GM12878 (cell line): Measurements from ENCODE around the gene PLAC1. TPM values are rescaled to one million over a fixed set of nuclear protein-coding genes. Genes with fewer than 3 reads are reported as not detected.

Experiments used
- ATAC-seq: fragments of 200-7000 bp; cut with Tn5 transposase; 3 replicates; pipeline ENCODE4 v1.9.1; 2020; ENCODE audit warnings: mild to moderate bottlenecking, moderate library complexity
- BruUV-seq: library from RNA; stranded (reverse); fragments of 400-500 nt; replicated peaks from 2 replicates; lab custom pipeline; 2021; lab: Mats Ljungman, UMichigan
- CTCF ChIA-PET: fragments of 300-600 bp; sonication (Branson Sonifier 250); formaldehyde crosslinking; extraction: SDS; loops from one replicate; lab custom pipeline; 2021; ENCODE audit warnings: inconsistent platforms; lab: Yijun Ruan, JAX
- POLR2A ChIA-PET: fragments of 350-600 bp; formaldehyde crosslinking; extraction: SDS; loops from one replicate; lab custom pipeline; 2021; ENCODE audit warnings: inconsistent platforms; lab: Charles Lee
- RAD21 ChIA-PET: fragments of 300-600 bp; sonication (Branson Sonifier 250); formaldehyde crosslinking; loops from one replicate; lab custom pipeline; 2023; ENCODE audit warnings: antibody characterized with exemption; ENCODE audit not compliant: unreplicated experiment; lab: Charles Lee
- SMC1A ChIA-PET: fragments of 300-600 bp; sonication (Branson Sonifier 250); formaldehyde crosslinking; loops from one replicate; lab custom pipeline; 2023; ENCODE audit not compliant: unreplicated experiment, uncharacterized antibody; lab: Charles Lee
- DNase-seq: peaks from one replicate; pipeline ENCODE4 v3.0.0-alpha.2; 2011; ENCODE audit warnings: low read depth, low spot score
- FAIRE-seq: peaks from 3 replicates; lab custom pipeline; 2011; peaks lifted over from hg19 to GRCh38; lab: Jason Lieb, UNC
- H2AFZ ChIP-seq: 2 replicates; pipeline ENCODE4 v1.6.0; 2011; ENCODE audit warnings: low read depth, low read length, control low read depth; ENCODE audit not compliant: control insufficient read depth
- H3K27ac ChIP-seq: 2 replicates; pipeline ENCODE4 v1.5.1; 2011; ENCODE audit warnings: control low read depth; ENCODE audit not compliant: control insufficient read depth, insufficient read depth
- H3K27me3 ChIP-seq, 2 experiments: replicated peaks in 1 of 2; 2 replicates each; pipeline versions ENCODE4 v1.6.0 to v1.6.1; 2011; ENCODE audit warnings: low read length in 1 of 2; ENCODE audit not compliant: control insufficient read depth in 2 of 2, insufficient read depth in 2 of 2
- H3K36me3 ChIP-seq, 2 experiments: 2 replicates each; pipeline ENCODE4 v1.5.1; 2011; ENCODE audit warnings: low read length in 1 of 2; ENCODE audit not compliant: control insufficient read depth in 2 of 2, insufficient read depth in 2 of 2
- H3K4me1 ChIP-seq: 2 replicates; pipeline ENCODE4 v1.6.1; 2011; ENCODE audit warnings: mild to moderate bottlenecking, low read length, moderate library complexity, mixed read lengths; ENCODE audit not compliant: control insufficient read depth, insufficient read depth
- H3K4me2 ChIP-seq: 2 replicates; pipeline ENCODE4 v1.6.0; 2011; ENCODE audit warnings: control low read depth; ENCODE audit not compliant: control insufficient read depth, insufficient read depth
- H3K4me3 ChIP-seq: fragments of 200-600 bp; sonication (generic); 2 replicates; pipeline ENCODE4 v1.5.1; 2016
- H3K79me2 ChIP-seq: 2 replicates; pipeline ENCODE4 v1.6.0; 2011; ENCODE audit warnings: low read length; ENCODE audit not compliant: control insufficient read depth, insufficient read depth
- H3K9ac ChIP-seq: 2 replicates; pipeline ENCODE4 v1.8.0; 2011; ENCODE audit warnings: low read length, control low read depth, mixed read lengths; ENCODE audit not compliant: control insufficient read depth, insufficient read depth
- H3K9me3 ChIP-seq: replicated peaks from 3 replicates; pipeline ENCODE4 v1.5.1; 2011; ENCODE audit warnings: mild to moderate bottlenecking, low read length; ENCODE audit not compliant: control insufficient read depth, insufficient read depth
- H4K20me1 ChIP-seq: 2 replicates; pipeline ENCODE4 v1.6.0; 2011; ENCODE audit not compliant: control insufficient read depth, insufficient read depth
- ATF7 ChIP-seq: fragments of 450-650 bp; IDR thresholded peaks from 2 replicates; pipeline ENCODE4 v1.6.1; 2016; ENCODE audit warnings: low read depth, mild to moderate bottlenecking
- BCL11A ChIP-seq: IDR thresholded peaks from 2 replicates; pipeline ENCODE4 v1.6.1; 2011; ENCODE audit warnings: low read depth, low read length
- ETV6 ChIP-seq, 2 experiments: fragments of 450-650 bp in 1 of 2; IDR thresholded peaks in 1 of 2; conservative IDR thresholded peaks in 1 of 2; 2 replicates each; pipeline ENCODE4 v1.6.1; 2014; ENCODE audit warnings: antibody characterized with exemption in 1 of 2, borderline replicate concordance in 1 of 2, low read depth in 1 of 2, mild to moderate bottlenecking in 1 of 2, moderate library complexity in 1 of 2
- GATAD2B ChIP-seq: fragments of 450-650 bp; conservative IDR thresholded peaks from 2 replicates; pipeline ENCODE4 v1.6.1; 2017; ENCODE audit warnings: low read depth, mild to moderate bottlenecking, moderate library complexity
- HCFC1 ChIP-seq: fragments of 150-350 bp; IDR thresholded peaks from 2 replicates; pipeline ENCODE4 v1.6.1; 2014; ENCODE audit warnings: low read length
- LARP7 ChIP-seq: fragments of 450-650 bp; IDR thresholded peaks from 2 replicates; pipeline ENCODE4 v1.6.1; 2017; ENCODE audit warnings: mild to moderate bottlenecking
- MTA3 ChIP-seq: IDR thresholded peaks from 2 replicates; pipeline ENCODE4 v1.6.1; 2012; ENCODE audit warnings: low read length, inconsistent platforms, borderline replicate concordance
- MYB ChIP-seq: fragments of 150-350 bp; IDR thresholded peaks from 2 replicates; pipeline ENCODE4 v1.6.1; 2014; ENCODE audit warnings: mild to moderate bottlenecking, low read depth, low read length, borderline replicate concordance
- RUNX3 ChIP-seq: IDR thresholded peaks from 2 replicates; pipeline ENCODE4 v1.6.1; 2012; ENCODE audit warnings: low read length, inconsistent platforms
- SREBF1 ChIP-seq: IDR thresholded peaks from 2 replicates; pipeline ENCODE4 v1.6.1; 2012; ENCODE audit warnings: mild to moderate bottlenecking, low read length
- STAT3 ChIP-seq: IDR thresholded peaks from 2 replicates; pipeline ENCODE4 v1.6.1; 2011; ENCODE audit warnings: low read depth, low read length, improper control_type of control experiment
- WGBS: methylation state at CpG from one replicate; pipeline ENCODE4 v1.1.6; 2016; ENCODE audit warnings: low lambda C conversion rate; ENCODE audit not compliant: insufficient replicate concordance, insufficient coverage; ENCODE audit errors: missing lambda C conversion rate; 5-methylcytosine and 5-hydroxymethylcytosine counted together
- in situ Hi-C: fragments of 300-500 bp; cut with MboI; formaldehyde crosslinking; loops from 9 replicates; pipeline ENCODE4 v1.14.3; 2018; ENCODE audit warnings: mixed read lengths
- intact Hi-C: fragments of 100-400 bp; cut with micrococcal nuclease; formaldehyde crosslinking; loops from one replicate; pipeline ENCODE4 v1.14.2; 2022; ENCODE audit not compliant: unreplicated experiment
- polyA plus RNA-seq, 11 experiments: library from polyadenylated mRNA; depleted of rRNA in 4 of 11; unstranded in 6 of 11; stranded (reverse) in 5 of 11; fragments of >200 nt; fragmentation: Nextera tagmentation in 4 of 11; fragmentation: Illumina TruSeq in 1 of 11; extraction: Ambion mirVana in 4 of 11; extraction: Trizol in 1 of 11; gene quantifications; 1 replicate in 1 of 11; 2 replicates in 10 of 11; pipeline versions ENCODE4 v1.2.1 to v1.2.3, GENCODE V29; 2011 to 2016; ENCODE audit warnings: inconsistent platforms in 2 of 11, missing spikeins in 2 of 11, low read depth in 1 of 11
- total RNA-seq, 4 experiments: library from RNA; depleted of rRNA in 3 of 4; stranded (reverse); fragments of >200 nt in 3 of 4; fragmentation: Illumina TruSeq in 1 of 4; extraction: Trizol in 1 of 4; gene quantifications; 2 replicates each; pipeline versions ENCODE4 v1.2.1 to v1.2.3, GENCODE V29; 2013 to 2021
- TF ChIP-seq, protein P1 (sequence below): fragments of 450-650 bp; IDR thresholded peaks from 2 replicates; pipeline ENCODE4 v1.6.1; 2017; ENCODE audit warnings: low read depth, mild to moderate bottlenecking, moderate library complexity
- TF ChIP-seq, protein P2 (sequence below): fragments of 450-650 bp; IDR thresholded peaks from 2 replicates; pipeline ENCODE4 v1.6.1; 2017; ENCODE audit warnings: mild to moderate bottlenecking, moderate library complexity
- TF ChIP-seq, protein P3 (sequence below): fragments of 450-650 bp; formaldehyde crosslinking; IDR thresholded peaks from 2 replicates; pipeline ENCODE4 v1.4.0; 2022; ENCODE audit warnings: mild to moderate bottlenecking, moderate library complexity

Gene PLAC1
- total and polyA plus RNA-seq, 10 of the 15 experiments (the other 5 are each of a cell fraction or from before 2014, with no cell fraction given): 0.05 to 0.42 (median 0.17) TPM; not detected in 5

GRCh38 chrX:134695999-134696398, 37.7 kb upstream of the PLAC1 start (continued):
- no peak for TF ChIP-seq MYB
- no peak for TF ChIP-seq RUNX3
- no peak for TF ChIP-seq ETV6 (conservative IDR thresholded peaks at IDR 0.05 in 1 of 2, IDR thresholded peaks at IDR 0.05 in 1 of 2; ENCODE audit: borderline replicate concordance in 1 of 2, low read depth in 1 of 2)
- no peak for TF ChIP-seq STAT3
- TF ChIP-seq, protein P1, sequence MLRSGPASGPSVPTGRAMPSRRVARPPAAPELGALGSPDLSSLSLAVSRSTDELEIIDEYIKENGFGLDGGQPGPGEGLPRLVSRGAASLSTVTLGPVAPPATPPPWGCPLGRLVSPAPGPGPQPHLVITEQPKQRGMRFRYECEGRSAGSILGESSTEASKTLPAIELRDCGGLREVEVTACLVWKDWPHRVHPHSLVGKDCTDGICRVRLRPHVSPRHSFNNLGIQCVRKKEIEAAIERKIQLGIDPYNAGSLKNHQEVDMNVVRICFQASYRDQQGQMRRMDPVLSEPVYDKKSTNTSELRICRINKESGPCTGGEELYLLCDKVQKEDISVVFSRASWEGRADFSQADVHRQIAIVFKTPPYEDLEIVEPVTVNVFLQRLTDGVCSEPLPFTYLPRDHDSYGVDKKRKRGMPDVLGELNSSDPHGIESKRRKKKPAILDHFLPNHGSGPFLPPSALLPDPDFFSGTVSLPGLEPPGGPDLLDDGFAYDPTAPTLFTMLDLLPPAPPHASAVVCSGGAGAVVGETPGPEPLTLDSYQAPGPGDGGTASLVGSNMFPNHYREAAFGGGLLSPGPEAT: no peak
- TF ChIP-seq SREBF1: no peak

GRCh38 chrX:134694333-134695322, 36.4 kb upstream of the PLAC1 start:
- DNase-seq (no peak), ATAC-seq (no peak), FAIRE-seq (no peak)
- H3K4me1 ChIP-seq: no peaks in the 10 kb centered on the region
- no peak overlapping the region for H3K4me2 ChIP-seq
- H3K4me3 ChIP-seq: no peak overlapping the region
- ChIA-PET RAD21 (no interaction called here), POLR2A (no interaction called here), SMC1A (no interaction called here), CTCF (no interaction called here)
- no peaks in the 10 kb centered on the region for H3K9me3 ChIP-seq
- H3K36me3 ChIP-seq: no peaks in the 10 kb centered on the region
- H3K27ac ChIP-seq: no peak overlapping the region
- BruUV-seq: no TSS peak
- H2AFZ ChIP-seq: no peak overlapping the region
- 43% methylated on average over 5 of the region's 5 CpGs for WGBS
- no peaks in the 10 kb centered on the region for H4K20me1 ChIP-seq
- no peaks in the 10 kb centered on the region for H3K79me2 ChIP-seq
- intact Hi-C loops: no loop called here
- no peaks in the 10 kb centered on the region for H3K27me3 ChIP-seq
- TF ChIP-seq BCL11A (no peak), HCFC1 (no peak), MTA3 (no peak), ATF7 (no peak), GATAD2B (no peak), LARP7 (no peak)
- TF ChIP-seq, protein P2, sequence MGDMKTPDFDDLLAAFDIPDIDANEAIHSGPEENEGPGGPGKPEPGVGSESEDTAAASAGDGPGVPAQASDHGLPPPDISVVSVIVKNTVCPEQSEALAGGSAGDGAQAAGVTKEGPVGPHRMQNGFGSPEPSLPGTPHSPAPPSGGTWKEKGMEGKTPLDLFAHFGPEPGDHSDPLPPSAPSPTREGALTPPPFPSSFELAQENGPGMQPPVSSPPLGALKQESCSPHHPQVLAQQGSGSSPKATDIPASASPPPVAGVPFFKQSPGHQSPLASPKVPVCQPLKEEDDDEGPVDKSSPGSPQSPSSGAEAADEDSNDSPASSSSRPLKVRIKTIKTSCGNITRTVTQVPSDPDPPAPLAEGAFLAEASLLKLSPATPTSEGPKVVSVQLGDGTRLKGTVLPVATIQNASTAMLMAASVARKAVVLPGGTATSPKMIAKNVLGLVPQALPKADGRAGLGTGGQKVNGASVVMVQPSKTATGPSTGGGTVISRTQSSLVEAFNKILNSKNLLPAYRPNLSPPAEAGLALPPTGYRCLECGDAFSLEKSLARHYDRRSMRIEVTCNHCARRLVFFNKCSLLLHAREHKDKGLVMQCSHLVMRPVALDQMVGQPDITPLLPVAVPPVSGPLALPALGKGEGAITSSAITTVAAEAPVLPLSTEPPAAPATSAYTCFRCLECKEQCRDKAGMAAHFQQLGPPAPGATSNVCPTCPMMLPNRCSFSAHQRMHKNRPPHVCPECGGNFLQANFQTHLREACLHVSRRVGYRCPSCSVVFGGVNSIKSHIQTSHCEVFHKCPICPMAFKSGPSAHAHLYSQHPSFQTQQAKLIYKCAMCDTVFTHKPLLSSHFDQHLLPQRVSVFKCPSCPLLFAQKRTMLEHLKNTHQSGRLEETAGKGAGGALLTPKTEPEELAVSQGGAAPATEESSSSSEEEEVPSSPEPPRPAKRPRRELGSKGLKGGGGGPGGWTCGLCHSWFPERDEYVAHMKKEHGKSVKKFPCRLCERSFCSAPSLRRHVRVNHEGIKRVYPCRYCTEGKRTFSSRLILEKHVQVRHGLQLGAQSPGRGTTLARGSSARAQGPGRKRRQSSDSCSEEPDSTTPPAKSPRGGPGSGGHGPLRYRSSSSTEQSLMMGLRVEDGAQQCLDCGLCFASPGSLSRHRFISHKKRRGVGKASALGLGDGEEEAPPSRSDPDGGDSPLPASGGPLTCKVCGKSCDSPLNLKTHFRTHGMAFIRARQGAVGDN: no peak
- TF ChIP-seq, protein P3, sequence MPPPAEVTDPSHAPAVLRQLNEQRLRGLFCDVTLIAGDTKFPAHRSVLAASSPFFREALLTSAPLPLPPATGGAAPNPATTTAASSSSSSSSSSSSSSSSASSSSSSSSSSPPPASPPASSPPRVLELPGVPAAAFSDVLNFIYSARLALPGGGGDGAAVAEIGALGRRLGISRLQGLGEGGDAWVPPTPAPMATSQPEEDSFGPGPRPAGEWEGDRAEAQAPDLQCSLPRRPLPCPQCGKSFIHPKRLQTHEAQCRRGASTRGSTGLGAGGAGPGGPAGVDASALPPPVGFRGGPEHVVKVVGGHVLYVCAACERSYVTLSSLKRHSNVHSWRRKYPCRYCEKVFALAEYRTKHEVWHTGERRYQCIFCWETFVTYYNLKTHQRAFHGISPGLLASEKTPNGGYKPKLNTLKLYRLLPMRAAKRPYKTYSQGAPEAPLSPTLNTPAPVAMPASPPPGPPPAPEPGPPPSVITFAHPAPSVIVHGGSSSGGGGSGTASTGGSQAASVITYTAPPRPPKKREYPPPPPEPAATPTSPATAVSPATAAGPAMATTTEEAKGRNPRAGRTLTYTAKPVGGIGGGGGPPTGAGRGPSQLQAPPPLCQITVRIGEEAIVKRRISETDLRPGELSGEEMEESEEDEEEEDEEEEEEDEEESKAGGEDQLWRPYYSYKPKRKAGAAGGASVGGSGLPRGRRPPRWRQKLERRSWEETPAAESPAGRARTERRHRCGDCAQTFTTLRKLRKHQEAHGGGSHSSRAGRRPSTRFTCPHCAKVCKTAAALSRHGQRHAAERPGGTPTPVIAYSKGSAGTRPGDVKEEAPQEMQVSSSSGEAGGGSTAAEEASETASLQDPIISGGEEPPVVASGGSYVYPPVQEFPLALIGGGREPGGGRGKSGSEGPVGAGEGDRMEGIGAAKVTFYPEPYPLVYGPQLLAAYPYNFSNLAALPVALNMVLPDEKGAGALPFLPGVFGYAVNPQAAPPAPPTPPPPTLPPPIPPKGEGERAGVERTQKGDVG (CRISPR knock-in tag): no peak
- in situ Hi-C loops: no loop called here
- no peak overlapping the region for H3K9ac ChIP-seq
